Renal cortex interstitium (tissue), 11 donors: Measurements from ENCODE around the gene SPATA31D1. TPM values are rescaled to one million over a fixed set of nuclear protein-coding genes. Genes with fewer than 3 reads are reported as not detected.

Source experiments
- DNase-seq, 11 donors: peaks; one replicate each; pipeline ENCODE4 v3.0.0-alpha.2; 2013; ENCODE audit warnings: low read depth in 9 of 11, low spot score in 4 of 11; ENCODE audit errors: extremely low read depth in 1 of 11
- polyA plus RNA-seq, 3 donors: library from polyadenylated mRNA; unstranded; fragments of 120-200 nt; gene quantifications; one replicate each; pipeline ENCODE4 v1.2.1, GENCODE V29; 2013; ENCODE audit not compliant: insufficient read length in 3 of 3

The SPATA31D1 gene
- polyA plus RNA-seq, 3 donors = not detected

DNA sequence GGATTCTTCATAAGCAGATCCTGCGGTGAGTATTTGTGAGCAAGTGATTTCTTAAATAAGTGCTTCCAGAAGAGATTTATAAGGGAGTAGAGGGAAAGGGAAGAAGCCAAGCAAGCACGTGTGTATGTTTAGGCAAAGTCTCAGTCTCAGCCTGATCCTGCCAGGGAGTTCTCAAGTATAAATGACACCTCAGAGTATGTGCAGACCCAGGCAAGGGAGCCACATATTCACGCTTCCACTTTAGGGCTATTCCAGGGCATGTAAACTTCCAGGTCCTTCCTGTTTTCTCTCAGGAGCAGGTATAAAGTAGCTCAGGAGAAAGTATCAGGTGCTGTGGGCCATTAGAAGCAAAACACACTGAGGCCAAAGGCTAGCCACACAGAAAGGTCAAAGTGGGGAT, 22.6 kb downstream of the SPATA31D1 start:
- DNase-seq = no peak

DNA sequence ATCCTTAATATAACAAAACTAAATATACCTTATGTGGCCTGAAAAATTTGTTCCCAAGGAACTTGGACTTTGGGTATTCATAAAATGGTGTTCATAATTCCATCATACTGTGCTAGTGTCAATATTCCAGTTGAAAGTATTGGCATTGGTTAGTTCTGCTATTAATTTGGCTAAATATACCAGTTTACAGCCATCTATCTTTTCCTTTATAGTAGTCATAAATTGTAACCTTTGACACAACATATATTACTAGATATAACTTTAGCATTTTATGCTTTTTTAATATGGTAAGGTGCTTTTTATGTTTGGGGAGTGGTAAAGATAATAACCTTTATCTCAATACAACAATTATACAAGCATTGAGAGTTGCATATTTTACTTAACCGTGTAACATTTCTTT, 23.7 kb downstream of the SPATA31D1 start:
- no peak for DNase-seq

DNA sequence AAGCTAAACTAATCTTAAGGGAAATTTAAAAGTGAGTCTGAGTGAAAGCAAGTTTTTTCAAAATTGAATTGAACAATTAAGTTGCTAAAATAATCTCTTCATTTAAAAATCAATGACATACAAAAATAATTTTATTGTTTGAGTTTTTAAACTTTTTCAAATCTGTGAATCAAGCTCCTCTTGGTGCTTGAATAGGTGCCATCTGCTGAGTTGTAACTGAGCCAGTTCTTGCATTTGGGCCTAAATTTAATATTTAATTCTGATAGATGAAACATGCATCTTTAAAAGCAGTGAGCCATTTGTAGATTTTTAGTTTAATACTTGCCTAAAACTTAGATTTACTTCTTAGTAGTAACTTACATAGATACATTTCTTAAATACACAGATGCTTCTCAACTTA, 31.8 kb downstream of the SPATA31D1 start:
- DNase-seq = no peak

DNA sequence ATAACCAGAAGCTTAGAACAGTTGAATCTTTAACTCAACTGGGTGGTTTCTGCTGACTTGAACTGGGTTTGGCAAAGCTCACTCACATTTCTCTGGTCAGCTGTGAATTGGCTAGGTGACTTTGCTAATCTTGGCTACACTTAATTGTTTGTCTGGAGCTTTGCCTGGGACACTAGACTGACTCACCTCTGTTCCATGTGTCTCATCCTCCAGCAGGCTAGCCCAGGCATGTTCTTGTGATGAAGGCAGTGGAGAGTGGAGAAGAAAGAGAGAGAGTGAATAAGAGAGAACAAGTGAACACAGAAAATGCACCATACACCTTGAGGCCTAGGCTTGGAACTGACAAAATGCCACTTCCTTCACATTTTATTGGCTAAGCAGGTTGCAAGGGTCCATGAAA, 32.6 kb downstream of the SPATA31D1 start:
- DNase-seq = no peak

DNA sequence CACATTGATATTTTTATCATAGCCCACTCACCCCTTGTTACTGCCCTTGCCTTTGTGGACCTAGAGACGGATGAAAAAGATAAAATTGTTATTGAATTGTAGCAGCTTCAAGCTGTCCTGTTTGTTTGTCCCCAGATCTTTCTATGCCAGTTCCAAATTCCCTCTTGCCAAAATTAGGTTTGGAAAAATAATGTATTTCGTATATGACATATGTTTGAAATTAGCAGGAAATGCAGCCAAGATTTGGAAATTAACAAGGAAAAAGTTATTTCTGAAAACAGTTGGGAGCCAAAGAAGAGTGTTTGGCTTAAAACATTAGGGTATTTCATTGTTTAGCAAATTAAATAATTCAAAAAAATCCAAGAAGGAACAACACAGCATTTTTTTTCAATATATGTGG, 33.5 kb downstream of the SPATA31D1 start:
- no peak for DNase-seq

DNA sequence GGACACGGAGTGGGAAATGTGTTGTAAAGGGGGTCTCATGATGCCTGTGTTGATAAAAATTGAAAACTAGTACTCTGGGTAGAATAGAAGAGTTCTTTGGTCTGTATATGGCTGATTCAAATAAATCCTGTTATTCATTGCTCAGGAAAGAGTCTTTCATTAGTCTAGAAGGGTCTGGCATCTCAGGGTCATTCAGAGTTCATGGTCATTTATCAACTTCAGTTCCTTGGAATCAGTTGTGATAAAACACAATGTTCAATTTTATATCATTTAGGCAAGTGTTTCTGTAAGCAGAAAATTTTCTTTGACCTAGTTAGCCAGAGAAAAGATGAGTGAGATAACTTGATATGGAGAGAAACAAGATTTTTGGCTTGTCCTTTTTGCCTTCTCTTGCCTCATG, 36.3 kb downstream of the SPATA31D1 start:
- DNase-seq = peak in 7 of 11 donors; percentile 8 to 28 (median 12)

DNA sequence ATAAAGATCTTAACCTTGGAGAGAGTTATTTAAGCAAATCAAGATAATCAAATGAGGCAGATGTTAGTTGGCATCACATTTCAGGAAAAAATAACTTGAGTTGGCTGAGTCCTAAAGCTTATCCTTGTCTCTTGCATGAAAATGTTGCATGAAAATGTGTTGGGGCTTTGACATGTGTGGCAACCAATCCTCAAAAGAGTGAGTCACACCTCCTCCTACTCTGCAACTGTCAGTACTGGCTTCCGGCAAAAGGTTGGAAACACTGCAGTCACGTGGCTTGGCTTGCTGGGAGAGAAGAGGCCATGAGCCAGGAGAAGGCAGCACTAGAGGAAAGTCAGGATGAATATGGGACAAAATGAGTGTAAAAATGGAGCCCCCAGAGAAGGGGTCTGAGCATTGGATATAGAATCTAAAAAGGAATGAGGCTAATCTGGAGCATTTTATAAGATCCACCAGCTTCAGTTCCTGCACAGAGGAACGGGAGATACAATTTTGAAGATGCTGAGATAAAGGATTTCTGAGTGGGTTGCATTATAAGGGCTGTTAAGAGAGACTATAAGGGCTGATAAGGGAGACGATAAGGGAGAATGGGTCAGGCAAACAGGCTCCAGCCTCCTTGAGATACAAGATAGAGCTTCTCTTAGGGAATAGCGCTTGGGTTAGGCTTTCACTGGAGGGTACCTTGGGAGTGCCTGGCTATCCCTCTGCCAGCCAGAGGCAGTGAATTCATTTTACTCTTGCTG, 43.1 kb downstream of the SPATA31D1 start:
- no peak for DNase-seq

DNA sequence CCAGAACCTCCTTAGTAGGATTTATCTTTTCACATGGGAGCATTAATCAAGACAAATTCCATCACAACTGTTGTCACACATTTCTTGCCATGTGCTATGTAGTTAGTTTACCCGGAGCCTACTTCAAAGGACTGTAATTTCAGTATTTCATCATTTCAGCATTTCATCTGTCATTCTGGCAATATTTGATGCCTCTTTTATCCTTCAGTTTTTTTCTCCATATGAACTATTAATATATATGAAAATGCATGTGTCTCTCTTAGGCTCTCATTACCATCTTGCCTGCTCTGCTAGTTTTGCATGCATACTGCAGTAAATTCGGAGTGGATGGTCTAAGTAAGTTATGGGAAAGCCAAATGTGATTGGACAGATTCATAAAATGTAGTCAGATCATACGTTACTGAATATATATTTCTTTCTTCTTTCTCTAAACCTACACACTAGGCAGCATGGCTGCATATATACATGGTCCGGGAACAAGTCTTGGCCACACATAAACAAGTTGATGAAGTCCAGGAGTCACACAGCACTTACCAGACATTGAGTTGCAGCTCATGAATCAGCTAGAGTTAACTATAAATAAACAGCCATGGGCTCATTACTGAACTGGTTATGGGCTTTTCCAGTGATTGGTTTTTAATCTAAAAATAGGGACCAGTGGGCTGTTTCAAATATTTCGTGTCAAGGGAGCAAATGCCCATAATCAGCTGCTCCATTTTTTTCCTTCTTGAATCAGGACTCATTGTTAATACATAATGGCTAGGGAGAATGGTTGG, 46.6 kb downstream of the SPATA31D1 start:
- no peak for DNase-seq

DNA sequence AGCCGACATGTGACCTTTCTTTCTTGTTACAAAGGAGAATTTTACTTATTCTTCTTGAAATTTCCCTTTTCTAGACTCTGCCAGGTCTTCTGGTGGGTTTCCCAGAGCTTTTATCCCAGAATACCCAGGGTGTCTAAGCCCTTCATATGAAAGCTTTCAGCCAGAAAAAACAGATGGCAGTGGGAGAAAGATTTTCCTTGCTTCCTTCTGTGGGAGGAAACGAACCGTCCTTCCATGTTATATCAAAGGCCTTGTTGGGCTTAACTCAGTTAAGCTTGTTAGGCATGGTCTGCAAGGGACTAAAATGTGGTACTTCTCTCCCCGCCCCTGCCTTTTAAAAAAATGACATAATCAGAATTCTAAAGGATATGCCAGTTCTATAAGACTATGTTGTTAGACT, 47.5 kb downstream of the SPATA31D1 start:
- DNase-seq = no peak

DNA sequence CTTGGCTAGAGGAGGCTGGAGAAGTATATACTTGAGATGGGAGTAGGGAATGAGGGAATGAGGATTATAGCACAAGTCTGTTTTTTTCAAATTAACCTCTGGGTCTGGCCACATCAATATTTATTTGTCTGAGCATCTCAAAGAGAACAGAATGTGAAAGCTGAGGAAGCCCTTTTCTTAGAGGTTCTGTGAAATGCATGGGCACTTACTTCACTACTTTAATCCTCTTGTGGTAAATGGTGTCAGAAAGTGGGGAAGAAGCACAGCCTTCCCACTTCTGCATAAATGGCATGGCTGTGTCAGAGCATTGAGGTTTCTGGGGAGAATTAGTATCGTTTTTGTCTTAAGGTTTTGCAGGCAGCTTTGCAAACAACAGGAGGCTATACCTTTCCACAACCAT, 48.6 kb downstream of the SPATA31D1 start:
- no peak for DNase-seq

DNA sequence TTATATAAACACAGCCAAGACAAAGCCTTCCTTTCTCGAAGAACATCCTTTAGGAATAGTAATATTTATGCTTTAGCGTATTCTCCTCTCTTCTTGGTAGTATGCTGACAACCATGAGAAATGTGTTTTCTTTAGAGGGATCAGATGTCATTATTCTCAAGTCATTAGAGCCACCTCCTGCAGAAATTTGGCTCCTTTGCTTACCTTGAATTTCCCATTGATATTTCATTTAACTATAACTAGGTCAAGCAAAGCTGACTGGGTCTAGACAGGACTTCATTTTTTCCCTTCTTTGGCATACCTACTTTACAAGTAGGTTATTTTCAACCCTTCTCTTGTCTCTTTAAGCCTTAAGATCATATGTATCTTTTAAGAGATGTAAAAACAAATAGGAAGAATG, 50.3 kb downstream of the SPATA31D1 start:
- DNase-seq = no peak

Other genes starting within 250 kb of the SPATA31D1 start
- not detected for gene SPATA31D4, start 60.3 kb upstream of the SPATA31D1 start, polyA plus RNA-seq
- not detected for gene SPATA31D3, start 45.3 kb upstream of the SPATA31D1 start, polyA plus RNA-seq